ENCODE measurements around the gene PIGU. TPM values are rescaled to one million over a fixed set of nuclear protein-coding genes. Genes with fewer than 3 reads are reported as not detected.
A peak's percentile ranks its signal among the peaks of the same experiment; 100 is the strongest.

PIGU gene
- total and polyA plus RNA-seq, 9 of the 15 experiments (the other 6 are each of a cell fraction or from before 2014, with no cell fraction given), result 6.5 to 100 (median 28.1) TPM

DNA sequence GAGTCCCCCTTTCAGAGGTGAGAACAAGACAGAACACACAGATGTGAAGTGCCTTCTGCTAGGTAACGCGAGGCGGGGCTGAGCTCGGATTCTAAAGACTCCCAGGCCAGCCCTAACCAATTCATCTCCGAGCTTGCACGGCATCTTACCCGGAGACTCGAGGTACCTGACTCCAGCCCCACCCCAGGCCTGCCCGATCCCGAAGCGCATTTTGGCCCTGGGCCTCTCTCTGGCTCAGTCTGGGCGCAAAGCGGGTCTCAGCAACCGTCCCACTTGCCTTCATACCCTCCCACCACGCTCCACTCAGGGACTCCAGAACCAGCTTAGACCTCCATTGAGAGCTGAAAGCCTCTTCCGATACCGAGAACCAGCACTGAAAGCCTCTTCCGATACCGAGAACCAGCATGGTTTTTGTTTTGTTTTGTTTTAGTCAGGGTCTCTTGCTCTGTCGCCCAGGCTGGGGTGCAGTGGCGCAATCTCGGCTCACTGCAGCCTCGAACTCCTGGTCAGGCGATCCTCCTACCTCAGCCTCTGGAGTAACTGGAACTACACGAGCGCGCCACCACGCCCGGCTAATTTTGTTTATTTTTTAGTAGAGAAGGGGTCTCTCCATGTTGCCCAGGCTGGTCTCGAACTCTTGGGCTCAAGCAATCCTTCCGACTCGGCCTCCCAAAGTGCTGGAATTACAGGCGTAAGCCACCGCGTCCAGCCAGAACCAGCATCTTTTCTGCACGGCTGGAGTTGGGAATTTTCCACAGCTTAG, 161.2 kb downstream of the PIGU start (continued):
- TF ChIP-seq FUS (optimal IDR thresholded peaks at IDR 0.05; ENCODE audit: low read depth, low read length) (no peak), ZNF76 (CRISPR knock-in tag; IDR thresholded peaks at IDR 0.05; ENCODE audit: borderline replicate concordance) (no peak), SMC3 (conservative IDR thresholded peaks at IDR 0.05; ENCODE audit: insufficient read depth, low read depth, low read length) (no peak), EHMT2 (IDR thresholded peaks at IDR 0.05) (no peak), CEBPG (CRISPR knock-in tag; IDR thresholded peaks at IDR 0.05) (peak; percentile 53; the same call in 1 of the 2 replicates), CEBPG (tag; conservative IDR thresholded peaks at IDR 0.05 in 1 of 2, IDR thresholded peaks at IDR 0.05 in 1 of 2) (peak in 1 of 2 experiments; percentile 84; a peak in 2 of 4 replicates), ZNF217 (CRISPR knock-in tag; IDR thresholded peaks at IDR 0.05) (no peak), MYC (IDR thresholded peaks at IDR 0.05; ENCODE audit: low read depth, low read length) (no peak), MYC (CRISPR knock-in tag; IDR thresholded peaks at IDR 0.05; ENCODE audit: borderline replicate concordance, low read depth) (no peak), HNRNPLL (IDR thresholded peaks at IDR 0.05; ENCODE audit: low read depth, low read length, poor library complexity, severe bottlenecking) (peak; percentile 32), POLR3G (IDR thresholded peaks at IDR 0.05; ENCODE audit: extremely low read depth, insufficient read length, insufficient replicate concordance) (no peak), ELF1 (tag; IDR thresholded peaks at IDR 0.05) (0 out of 2 replicates have a peak, but pooled peaks have one; percentile 29), ZNF77 (CRISPR knock-in tag; IDR thresholded peaks at IDR 0.05) (no peak), LCOR (CRISPR knock-in tag; IDR thresholded peaks at IDR 0.05) (no peak), CHD4 (IDR thresholded peaks at IDR 0.05; ENCODE audit: insufficient read depth, insufficient replicate concordance, low read depth, low read length, poor library complexity, severe bottlenecking) (no peak), ZNF780A (CRISPR knock-in tag; IDR thresholded peaks at IDR 0.05) (no peak), ZNF347 (CRISPR knock-in tag; IDR thresholded peaks at IDR 0.05; ENCODE audit: low read depth) (no peak), MAZ (CRISPR knock-in tag; conservative IDR thresholded peaks at IDR 0.05 in 1 of 2, IDR thresholded peaks at IDR 0.05 in 1 of 2) (peak in 1 of 2 experiments; percentile 22; a peak in 1 of 4 replicates), KAT2B (IDR thresholded peaks at IDR 0.05; ENCODE audit: low read depth, low read length) (no peak)
- TF ChIP-seq, protein P1, sequence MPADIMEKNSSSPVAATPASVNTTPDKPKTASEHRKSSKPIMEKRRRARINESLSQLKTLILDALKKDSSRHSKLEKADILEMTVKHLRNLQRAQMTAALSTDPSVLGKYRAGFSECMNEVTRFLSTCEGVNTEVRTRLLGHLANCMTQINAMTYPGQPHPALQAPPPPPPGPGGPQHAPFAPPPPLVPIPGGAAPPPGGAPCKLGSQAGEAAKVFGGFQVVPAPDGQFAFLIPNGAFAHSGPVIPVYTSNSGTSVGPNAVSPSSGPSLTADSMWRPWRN (IDR thresholded peaks at IDR 0.05; ENCODE audit: low read depth), result no peak
- TF ChIP-seq, protein P2, sequence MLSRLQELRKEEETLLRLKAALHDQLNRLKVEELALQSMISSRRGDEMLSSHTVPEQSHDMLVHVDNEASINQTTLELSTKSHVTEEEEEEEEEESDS (CRISPR knock-in tag; IDR thresholded peaks at IDR 0.05), result no peak
- TF ChIP-seq, protein P3, sequence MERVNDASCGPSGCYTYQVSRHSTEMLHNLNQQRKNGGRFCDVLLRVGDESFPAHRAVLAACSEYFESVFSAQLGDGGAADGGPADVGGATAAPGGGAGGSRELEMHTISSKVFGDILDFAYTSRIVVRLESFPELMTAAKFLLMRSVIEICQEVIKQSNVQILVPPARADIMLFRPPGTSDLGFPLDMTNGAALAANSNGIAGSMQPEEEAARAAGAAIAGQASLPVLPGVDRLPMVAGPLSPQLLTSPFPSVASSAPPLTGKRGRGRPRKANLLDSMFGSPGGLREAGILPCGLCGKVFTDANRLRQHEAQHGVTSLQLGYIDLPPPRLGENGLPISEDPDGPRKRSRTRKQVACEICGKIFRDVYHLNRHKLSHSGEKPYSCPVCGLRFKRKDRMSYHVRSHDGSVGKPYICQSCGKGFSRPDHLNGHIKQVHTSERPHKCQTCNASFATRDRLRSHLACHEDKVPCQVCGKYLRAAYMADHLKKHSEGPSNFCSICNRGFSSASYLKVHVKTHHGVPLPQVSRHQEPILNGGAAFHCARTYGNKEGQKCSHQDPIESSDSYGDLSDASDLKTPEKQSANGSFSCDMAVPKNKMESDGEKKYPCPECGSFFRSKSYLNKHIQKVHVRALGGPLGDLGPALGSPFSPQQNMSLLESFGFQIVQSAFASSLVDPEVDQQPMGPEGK (CRISPR knock-in tag; IDR thresholded peaks at IDR 0.05; ENCODE audit: borderline replicate concordance), result no peak
- TF ChIP-seq, protein P4, sequence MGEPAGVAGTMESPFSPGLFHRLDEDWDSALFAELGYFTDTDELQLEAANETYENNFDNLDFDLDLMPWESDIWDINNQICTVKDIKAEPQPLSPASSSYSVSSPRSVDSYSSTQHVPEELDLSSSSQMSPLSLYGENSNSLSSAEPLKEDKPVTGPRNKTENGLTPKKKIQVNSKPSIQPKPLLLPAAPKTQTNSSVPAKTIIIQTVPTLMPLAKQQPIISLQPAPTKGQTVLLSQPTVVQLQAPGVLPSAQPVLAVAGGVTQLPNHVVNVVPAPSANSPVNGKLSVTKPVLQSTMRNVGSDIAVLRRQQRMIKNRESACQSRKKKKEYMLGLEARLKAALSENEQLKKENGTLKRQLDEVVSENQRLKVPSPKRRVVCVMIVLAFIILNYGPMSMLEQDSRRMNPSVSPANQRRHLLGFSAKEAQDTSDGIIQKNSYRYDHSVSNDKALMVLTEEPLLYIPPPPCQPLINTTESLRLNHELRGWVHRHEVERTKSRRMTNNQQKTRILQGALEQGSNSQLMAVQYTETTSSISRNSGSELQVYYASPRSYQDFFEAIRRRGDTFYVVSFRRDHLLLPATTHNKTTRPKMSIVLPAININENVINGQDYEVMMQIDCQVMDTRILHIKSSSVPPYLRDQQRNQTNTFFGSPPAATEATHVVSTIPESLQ (CRISPR knock-in tag; IDR thresholded peaks at IDR 0.05), result 0 out of 2 replicates have a peak, but pooled peaks have one; percentile 26

Measured in K562 (cell line).